Right lung (tissue), 5 donors: Measurements from ENCODE around the gene CENPX. TPM values are rescaled to one million over a fixed set of nuclear protein-coding genes. Genes with fewer than 3 reads are reported as not detected.

ENCODE experiments used
- DNase-seq, 2 donors: peaks; one replicate each; pipeline ENCODE4 v3.0.0-alpha.2; 2013
- polyA plus RNA-seq, 5 donors: library from polyadenylated mRNA; unstranded; fragments of 120-200 nt; gene quantifications; one replicate each; pipeline versions ENCODE4 v1.2.1 to v1.2.3, GENCODE V29; 2013; ENCODE audit warnings: inconsistent platforms in 1 of 5, low replicate concordance in 1 of 5; ENCODE audit not compliant: insufficient read length in 5 of 5, insufficient read depth in 1 of 5

CENPX gene
- polyA plus RNA-seq, 5 donors: 43.6 to 68.6 (median 50.9) TPM

DNA sequence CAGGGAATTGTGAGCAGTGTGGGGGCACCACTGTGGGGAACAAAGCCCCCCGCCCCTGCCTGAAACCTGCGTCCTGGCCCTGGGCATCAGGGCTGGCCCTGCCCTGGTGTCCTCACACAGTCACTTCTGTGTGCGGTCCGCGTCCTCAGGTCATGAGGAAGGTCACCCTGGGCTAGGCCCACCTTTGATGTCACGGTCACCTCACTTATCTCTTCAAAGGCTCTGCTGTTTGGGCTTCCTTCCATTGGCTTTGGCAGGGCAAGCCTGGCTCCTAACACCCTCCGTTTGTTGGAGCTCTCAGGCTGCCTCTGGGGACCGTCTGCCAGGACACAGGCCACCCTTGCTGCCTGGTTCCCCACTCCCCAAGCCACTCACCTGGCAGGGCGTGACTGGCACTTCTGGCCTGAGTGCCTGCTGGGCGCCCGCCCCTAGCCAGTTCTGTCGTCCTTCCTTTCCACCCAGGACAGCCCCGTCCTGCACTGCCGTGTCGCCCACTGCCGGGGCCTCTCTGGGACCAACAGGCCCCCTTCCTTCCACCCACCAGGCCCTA is 8.8 kb downstream of the CENPX start:
- no peak for DNase-seq

- DNase-seq: no peak
Observed at GRCh38 chr17:82013341-82013740, 9.3 kb downstream of the CENPX start.

- no peak for DNase-seq
Observed at GRCh38 chr17:82012640-82013295, 9.9 kb downstream of the CENPX start.

DNA sequence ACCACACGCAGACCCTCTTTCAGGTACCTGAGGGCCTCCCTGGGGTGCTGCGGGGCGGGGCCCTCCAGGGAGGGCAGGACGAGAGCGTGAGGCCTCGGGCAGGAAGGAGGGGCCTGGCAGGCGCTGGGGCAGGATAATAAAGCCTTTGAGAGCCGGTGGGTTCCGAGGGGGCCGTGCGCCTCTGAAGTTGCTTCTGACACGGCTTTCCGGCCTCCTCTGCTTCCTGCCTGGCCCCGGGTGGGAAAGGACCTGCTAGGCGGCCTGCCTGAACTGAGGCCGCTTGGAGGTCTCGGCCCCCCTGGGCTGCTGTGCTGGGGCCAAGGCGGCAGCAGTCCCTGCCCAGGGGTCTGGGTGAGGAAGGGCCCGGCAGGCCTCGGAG is 10.4 kb downstream of the CENPX start:
- no peak for DNase-seq

GRCh38 chr17:82011617-82012187 is 11.0 kb downstream of the CENPX start:
- no peak for DNase-seq

GRCh38 chr17:82010575-82011525 is 11.8 kb downstream of the CENPX start:
- no peak for DNase-seq

DNA sequence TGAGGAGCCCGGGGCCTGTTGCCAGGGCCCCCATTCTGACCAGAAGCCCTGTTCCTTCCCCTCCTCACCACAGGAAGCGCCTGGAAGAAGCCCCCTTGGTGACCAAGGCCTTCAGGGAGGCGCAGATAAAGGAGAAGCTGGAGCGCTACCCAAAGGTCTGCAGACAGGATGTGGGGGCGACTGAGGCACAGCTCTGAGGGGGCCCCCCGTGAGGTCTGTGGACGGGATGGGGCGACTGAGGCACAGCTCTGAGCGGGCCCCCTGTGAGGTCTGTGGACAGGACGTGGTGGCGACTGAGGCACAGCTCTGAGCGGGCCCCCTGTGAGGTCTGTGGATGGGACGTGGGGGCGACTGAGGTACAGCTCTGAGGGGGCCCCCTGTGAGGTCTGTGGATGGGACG is 13.3 kb downstream of the CENPX start:
- no peak for DNase-seq

DNA sequence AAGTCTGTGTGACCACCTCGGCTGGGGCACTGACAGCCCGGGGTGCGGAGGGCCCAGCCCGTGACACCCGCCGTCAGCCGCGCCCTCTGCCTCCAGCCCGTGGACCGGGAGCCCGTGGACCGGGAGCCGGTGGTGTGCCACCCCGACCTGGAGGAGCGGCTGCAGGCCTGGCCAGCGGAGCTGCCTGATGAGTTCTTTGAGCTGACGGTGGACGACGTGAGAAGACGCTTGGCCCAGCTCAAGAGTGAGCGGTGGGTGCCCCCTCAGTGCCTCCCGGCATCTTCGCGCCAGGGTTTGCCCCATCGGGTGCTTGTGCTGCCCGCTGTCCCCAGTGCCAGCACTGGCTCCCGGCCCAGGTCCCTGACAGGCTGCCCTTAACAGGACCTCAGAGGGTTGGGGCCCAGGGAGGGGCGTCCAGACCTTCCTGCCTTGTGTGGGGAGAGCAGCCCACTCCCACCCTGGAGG is 13.7 kb downstream of the CENPX start:
- no peak for DNase-seq

- no peak for DNase-seq
Observed at GRCh38 chr17:82008258-82008940, 14.3 kb downstream of the CENPX start.

- no peak for DNase-seq
Observed at GRCh38 chr17:82007495-82008257, 15.0 kb downstream of the CENPX start.

GRCh38 chr17:82007228-82007494 is 15.5 kb downstream of the CENPX start:
- no peak for DNase-seq

GRCh38 chr17:82006468-82007227 is 16.0 kb downstream of the CENPX start:
- no peak for DNase-seq

DNA sequence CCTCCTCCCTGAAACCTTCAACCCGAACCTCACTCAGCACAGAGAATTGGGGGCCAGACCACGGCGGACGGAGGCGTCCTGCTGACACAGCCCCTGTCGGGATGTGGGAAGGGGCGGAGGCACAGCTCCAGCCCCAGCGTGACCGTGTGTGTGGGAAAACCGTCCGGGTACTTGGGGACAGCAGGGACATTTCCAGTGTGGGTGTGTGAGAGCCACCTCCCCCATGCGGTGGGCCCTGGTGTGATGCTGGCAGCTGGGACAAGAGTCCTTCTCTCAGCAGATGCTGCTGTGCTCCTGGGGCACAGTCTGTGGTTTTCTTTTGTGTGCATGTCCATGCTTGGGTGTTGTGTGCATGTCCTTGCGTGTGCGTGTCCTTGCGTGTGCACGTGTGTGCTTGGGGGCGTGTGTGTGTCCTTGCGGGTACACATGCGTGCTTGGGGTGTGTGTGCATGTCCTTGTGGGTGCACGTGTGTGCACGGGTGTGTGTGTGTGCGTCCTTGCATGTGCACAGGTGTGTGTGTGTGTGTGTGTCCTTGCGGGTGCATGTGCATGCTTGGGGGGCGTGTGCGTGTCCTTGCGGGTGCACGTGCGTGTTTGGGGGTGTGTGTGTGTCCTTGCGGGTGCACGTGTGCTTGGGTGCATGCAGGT is 16.9 kb downstream of the CENPX start:
- DNase-seq: no peak

- no peak for DNase-seq
Observed at GRCh38 chr17:82004517-82005455, 17.9 kb downstream of the CENPX start.

GRCh38 chr17:82003411-82004381 is 19.0 kb downstream of the CENPX start:
- no peak for DNase-seq

- no peak for DNase-seq
Observed at GRCh38 chr17:82001571-82002056, 21.1 kb downstream of the CENPX start.
